Activated CD8-positive, alpha-beta memory T cell treated with anti-CD3 and anti-CD28 coated beads, Interleukin-2, amount 50 U/mL, for 1 hour (primary cell): ENCODE measurements around the gene GTPBP6.

ENCODE experiments used
- DNase-seq: peaks from one replicate; pipeline ENCODE4 v3.0.0-alpha.2; 2020; ENCODE audit errors: extremely low read depth

Gene GTPBP6

GRCh38 chrX:318739-319578 lies at the start of gene GTPBP6:
GTPBP6 (minus strand) TSS chrX:318796; CDS start chrX:318787, 9 bp downstream.
- peak; percentile 97 for DNase-seq

- DNase-seq = no peak
These were observed 49.3 kb upstream of the GTPBP6 start for GRCh38 chrX:367866-368265.

GRCh38 chrX:367349-367748 lies 48.8 kb upstream of the GTPBP6 start:
- DNase-seq = no peak

GRCh38 chrX:363621-364375 lies 45.2 kb upstream of the GTPBP6 start:
- no peak for DNase-seq

GRCh38 chrX:362937-363620 lies 44.5 kb upstream of the GTPBP6 start:
- DNase-seq = no peak

- DNase-seq = no peak
These were observed 43.8 kb upstream of the GTPBP6 start for GRCh38 chrX:362351-362750.

GRCh38 chrX:361231-362145 lies 42.9 kb upstream of the GTPBP6 start:
- DNase-seq = no peak

GRCh38 chrX:360496-361150 lies 42.0 kb upstream of the GTPBP6 start:
- DNase-seq = no peak

GRCh38 chrX:358651-359143 lies 40.1 kb upstream of the GTPBP6 start:
- no peak for DNase-seq

GRCh38 chrX:357693-358471 lies 39.3 kb upstream of the GTPBP6 start:
- DNase-seq = peak; percentile 20

- DNase-seq = no peak
These were observed 38.6 kb upstream of the GTPBP6 start for GRCh38 chrX:357035-357692.

GRCh38 chrX:356385-357034 lies 37.9 kb upstream of the GTPBP6 start:
- no peak for DNase-seq

GRCh38 chrX:355329-356050 lies 36.9 kb upstream of the GTPBP6 start:
- DNase-seq = no peak

GRCh38 chrX:353566-354535 lies 35.3 kb upstream of the GTPBP6 start:
- no peak for DNase-seq

GRCh38 chrX:352582-353314 lies 34.2 kb upstream of the GTPBP6 start:
- DNase-seq = no peak

GRCh38 chrX:352181-352580 lies 33.6 kb upstream of the GTPBP6 start:
- no peak for DNase-seq
